ENCODE measurements around the gene USB1.

DNA sequence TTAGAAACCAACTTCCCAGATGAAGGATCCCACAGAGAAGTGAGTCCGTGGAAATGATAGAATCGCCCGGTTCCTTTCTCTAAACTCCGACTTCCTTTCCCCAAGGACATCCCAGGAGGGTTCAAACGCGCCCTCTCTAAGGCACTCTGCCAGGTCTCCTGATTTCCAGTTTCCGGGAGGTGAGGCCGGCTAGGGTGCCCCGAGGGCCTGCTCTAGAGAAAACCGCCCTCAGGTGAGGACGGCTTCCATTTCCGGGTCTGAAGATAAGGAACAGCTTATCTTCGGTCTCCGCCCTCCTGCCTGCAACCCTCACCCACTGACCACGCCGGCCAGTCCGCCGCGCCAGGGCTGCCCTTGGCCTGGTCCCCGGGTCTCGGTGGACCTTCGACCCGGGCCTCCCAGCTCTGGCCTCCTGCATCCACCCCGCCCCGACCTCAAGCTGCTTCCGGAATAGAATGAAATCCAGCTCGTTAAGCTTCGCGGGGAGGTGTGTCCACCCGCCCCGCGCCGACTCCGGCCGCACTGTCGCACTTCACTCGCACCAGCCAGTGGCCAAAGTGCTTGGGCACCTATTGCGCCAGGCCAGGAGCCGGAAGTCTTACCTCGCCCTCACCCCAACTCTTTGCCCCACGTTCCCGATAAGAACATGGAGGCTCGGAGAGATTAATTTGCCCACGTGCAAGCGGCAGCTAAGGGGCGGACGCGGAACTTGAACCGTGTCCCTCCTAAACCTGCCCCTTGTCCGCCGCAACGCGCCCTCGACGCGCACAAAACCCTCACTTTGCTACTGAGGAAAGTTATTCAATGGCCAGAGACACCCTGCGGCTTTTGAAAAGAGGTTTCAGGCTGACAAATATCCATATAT lies 23.5 kb downstream of the USB1 start:
- TF ChIP-seq, protein P1, sequence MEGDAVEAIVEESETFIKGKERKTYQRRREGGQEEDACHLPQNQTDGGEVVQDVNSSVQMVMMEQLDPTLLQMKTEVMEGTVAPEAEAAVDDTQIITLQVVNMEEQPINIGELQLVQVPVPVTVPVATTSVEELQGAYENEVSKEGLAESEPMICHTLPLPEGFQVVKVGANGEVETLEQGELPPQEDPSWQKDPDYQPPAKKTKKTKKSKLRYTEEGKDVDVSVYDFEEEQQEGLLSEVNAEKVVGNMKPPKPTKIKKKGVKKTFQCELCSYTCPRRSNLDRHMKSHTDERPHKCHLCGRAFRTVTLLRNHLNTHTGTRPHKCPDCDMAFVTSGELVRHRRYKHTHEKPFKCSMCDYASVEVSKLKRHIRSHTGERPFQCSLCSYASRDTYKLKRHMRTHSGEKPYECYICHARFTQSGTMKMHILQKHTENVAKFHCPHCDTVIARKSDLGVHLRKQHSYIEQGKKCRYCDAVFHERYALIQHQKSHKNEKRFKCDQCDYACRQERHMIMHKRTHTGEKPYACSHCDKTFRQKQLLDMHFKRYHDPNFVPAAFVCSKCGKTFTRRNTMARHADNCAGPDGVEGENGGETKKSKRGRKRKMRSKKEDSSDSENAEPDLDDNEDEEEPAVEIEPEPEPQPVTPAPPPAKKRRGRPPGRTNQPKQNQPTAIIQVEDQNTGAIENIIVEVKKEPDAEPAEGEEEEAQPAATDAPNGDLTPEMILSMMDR (IDR thresholded peaks at IDR 0.05): no peak
- no peak for TF ChIP-seq POLR2A (IDR thresholded peaks at IDR 0.05)

Data from thyroid gland (tissue), 4 donors.